Measurements from ENCODE around the gene TRPV3.
"Not testable (repeated sequence)": the region's sequence is repeated elsewhere in the genome, so short reads cannot be mapped to it uniquely, and the experiment has no call there.

Gene TRPV3

GRCh38 chr17:3466355-3466754 lies 91.3 kb downstream of the TRPV3 start:
- DNase-seq: not testable (repeated sequence)
